Measurements from ENCODE around the gene PARP3. TPM values are rescaled to one million over a fixed set of nuclear protein-coding genes. Genes with fewer than 3 reads are reported as not detected.

The PARP3 gene
- total RNA-seq, 1 experiment from 2014 or later = 17.5 TPM

- intact Hi-C loops (cut with micrococcal nuclease) = no loop called here
- Histone ChIP-seq H3K9ac (ENCODE audit: low read length) (no peak overlapping the region), H3K9me2 (ENCODE audit: insufficient read depth) (no peaks in the 10 kb centered on the region), H3K27me3 (ENCODE audit: insufficient read depth, low read length) (no peaks in the 10 kb centered on the region), H3K4me2 (ENCODE audit: low read length) (no peak overlapping the region), H3K9me3 (ENCODE audit: control insufficient read depth in 1 of 2, insufficient read depth in 1 of 2, low read depth in 1 of 2, low read length in 2 of 2) (no peaks in the 10 kb centered on the region), H4K20me1 (ENCODE audit: insufficient read depth) (no peaks in the 10 kb centered on the region), H3K36me3 (ENCODE audit: control insufficient read depth in 1 of 2, insufficient read depth in 2 of 2, low read length in 2 of 2) (no peaks in the 10 kb centered on the region), H3K79me2 (ENCODE audit: insufficient read depth, low read length) (peaks cover 22% of the 10 kb centered on the region), H3K27ac (ENCODE audit: low read depth, low read length) (no peak overlapping the region), H3K4me3 (replicated peaks in 1 of 2; ENCODE audit: low read depth in 1 of 2, low read length in 2 of 2) (no peak overlapping the region), H3K4me1 (ENCODE audit: control insufficient read depth in 1 of 2, insufficient read depth in 2 of 2, low read length in 2 of 2) (peaks cover 30 to 41% of the 10 kb centered on the region in 2 experiments), H2AFZ (ENCODE audit: low read depth, low read length, poor library complexity, severe bottlenecking) (no peak overlapping the region)
- ATAC-seq (no peak), DNase-seq (ENCODE audit: low read depth, low spot score) (no peak)
- no TSS peak for BruUV-seq (replicated peaks)
- POLR2A ChIA-PET = interaction anchor here (1.0 kb wide), 1 partner anchor 36 kb away, joined by 3 read pairs; the partner anchor contains the start of genes PARP3 and RRP9
- CTCF ChIA-PET = no interaction called here
- TF ChIP-seq EZH2 (IDR thresholded peaks at IDR 0.05) (no peak), POLR2A (IDR thresholded peaks at IDR 0.05; ENCODE audit: borderline replicate concordance, extremely low read depth, insufficient read depth, insufficient read length) (no peak), CEBPB (IDR thresholded peaks at IDR 0.05; ENCODE audit: low read depth) (no peak), SP1 (IDR thresholded peaks at IDR 0.05; ENCODE audit: low read depth) (no peak)
- RAD21 ChIA-PET (ENCODE audit: low non-redundant PET in 1 of 2, low total read pairs in 2 of 2, uncharacterized antibody in 2 of 2, unreplicated experiment in 2 of 2) = no interaction called here
Measured at GRCh38 chr3:51977446-51978142, 35.4 kb downstream of the PARP3 start.

DNA sequence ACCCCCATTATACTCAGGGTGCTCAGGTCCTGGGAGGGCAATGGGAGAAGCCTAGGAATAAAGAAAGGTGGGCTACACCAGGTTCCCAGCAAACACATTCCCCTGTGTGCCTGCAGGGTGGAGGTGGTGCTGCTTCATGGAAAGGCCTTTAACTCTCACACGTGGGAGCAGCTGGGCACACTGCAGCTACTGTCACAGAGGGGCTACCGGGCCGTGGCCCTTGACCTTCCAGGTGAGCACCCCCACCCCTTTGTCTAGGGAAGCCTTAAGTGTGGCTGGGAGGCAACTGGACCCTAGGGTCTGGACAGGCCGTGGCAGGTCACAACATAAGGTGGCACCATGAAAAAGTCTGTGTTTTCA is 36.0 kb downstream of the PARP3 start:
- no TSS peak for BruUV-seq (replicated peaks)
- Histone ChIP-seq H3K79me2 (ENCODE audit: insufficient read depth, low read length) (peaks cover 19% of the 10 kb centered on the region), H2AFZ (ENCODE audit: low read depth, low read length, poor library complexity, severe bottlenecking) (no peak overlapping the region), H3K9ac (ENCODE audit: low read length) (no peak overlapping the region), H4K20me1 (ENCODE audit: insufficient read depth) (no peaks in the 10 kb centered on the region), H3K4me1 (ENCODE audit: control insufficient read depth in 1 of 2, insufficient read depth in 2 of 2, low read length in 2 of 2) (peaks cover 28 to 42% of the 10 kb centered on the region in 2 experiments), H3K4me3 (replicated peaks in 1 of 2; ENCODE audit: low read depth in 1 of 2, low read length in 2 of 2) (no peak overlapping the region), H3K9me3 (ENCODE audit: control insufficient read depth in 1 of 2, insufficient read depth in 1 of 2, low read depth in 1 of 2, low read length in 2 of 2) (no peaks in the 10 kb centered on the region), H3K36me3 (ENCODE audit: control insufficient read depth in 1 of 2, insufficient read depth in 2 of 2, low read length in 2 of 2) (no peaks in the 10 kb centered on the region), H3K9me2 (ENCODE audit: insufficient read depth) (no peaks in the 10 kb centered on the region), H3K4me2 (ENCODE audit: low read length) (no peak overlapping the region), H3K27ac (ENCODE audit: low read depth, low read length) (no peak overlapping the region), H3K27me3 (ENCODE audit: insufficient read depth, low read length) (no peaks in the 10 kb centered on the region)
- RAD21 ChIA-PET (ENCODE audit: low non-redundant PET in 1 of 2, low total read pairs in 2 of 2, uncharacterized antibody in 2 of 2, unreplicated experiment in 2 of 2) = no interaction called here
- ATAC-seq (no peak), DNase-seq (ENCODE audit: low read depth, low spot score) (no peak)
- intact Hi-C loops (cut with micrococcal nuclease) = no loop called here
- CTCF ChIA-PET = no interaction called here
- POLR2A ChIA-PET = no interaction called here
- TF ChIP-seq EZH2 (IDR thresholded peaks at IDR 0.05) (no peak), YY1 (IDR thresholded peaks at IDR 0.05; ENCODE audit: extremely low read depth, insufficient replicate concordance, low read depth, low read length) (no peak), CEBPB (IDR thresholded peaks at IDR 0.05; ENCODE audit: low read depth) (no peak)
- TF ChIP-seq, protein P1, sequence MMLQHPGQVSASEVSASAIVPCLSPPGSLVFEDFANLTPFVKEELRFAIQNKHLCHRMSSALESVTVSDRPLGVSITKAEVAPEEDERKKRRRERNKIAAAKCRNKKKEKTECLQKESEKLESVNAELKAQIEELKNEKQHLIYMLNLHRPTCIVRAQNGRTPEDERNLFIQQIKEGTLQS (IDR thresholded peaks at IDR 0.05) = no peak
